Measurements from ENCODE around the gene SPSB3. TPM values are rescaled to one million over a fixed set of nuclear protein-coding genes. Genes with fewer than 3 reads are reported as not detected.
A peak's percentile ranks its signal among the peaks of the same experiment; 100 is the strongest.

Gene SPSB3
- total RNA-seq, 1 experiment from 2014 or later: 22.2 TPM

DNA sequence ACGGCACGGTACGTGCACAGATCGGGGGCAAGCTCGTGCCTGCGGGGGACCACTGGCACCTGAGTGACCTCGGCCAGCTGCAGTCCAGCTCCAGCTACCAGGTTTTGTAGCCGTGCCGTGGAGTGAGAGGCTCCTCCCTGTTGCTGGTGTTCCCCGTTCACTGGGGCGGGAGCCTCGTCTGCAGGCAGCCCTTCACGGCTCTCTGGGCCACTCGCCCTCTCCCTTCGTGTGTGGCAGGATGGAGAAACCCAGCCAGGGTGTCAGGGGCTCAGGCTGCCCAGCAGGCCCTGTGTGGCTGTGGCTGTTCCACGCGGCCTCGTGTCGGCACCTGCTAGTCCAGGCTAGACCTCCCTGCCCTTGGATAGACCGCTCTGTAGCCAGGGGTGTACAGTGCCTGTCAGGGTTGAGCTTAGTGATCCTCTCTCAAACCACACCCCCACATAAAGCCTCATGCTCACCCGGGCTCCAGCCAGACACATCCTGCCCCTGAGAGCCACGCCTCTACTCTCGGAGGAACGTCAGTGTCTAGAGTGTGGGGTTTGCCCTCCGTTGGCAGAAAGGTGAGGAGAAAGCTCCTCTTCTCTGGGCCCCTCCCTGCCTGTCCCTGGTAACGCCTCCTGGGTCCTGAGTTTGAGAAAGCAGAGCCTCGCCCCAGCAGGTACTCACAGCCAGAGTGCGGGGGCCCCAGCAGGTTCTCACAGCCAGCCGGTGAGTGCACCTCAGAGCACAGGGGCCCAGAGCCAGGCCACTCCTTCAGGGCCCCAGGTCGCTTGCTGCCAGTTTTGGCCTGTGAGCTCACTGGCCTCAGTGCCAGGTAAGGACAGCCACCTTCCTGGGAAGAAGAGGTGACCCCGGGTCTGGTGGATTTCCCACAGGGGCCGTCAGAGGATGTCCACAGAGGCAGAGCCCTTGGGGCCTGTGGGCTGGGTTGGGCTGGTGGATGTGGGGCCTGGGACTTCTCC, 38.7 kb downstream of the SPSB3 start:
- H3K27me3 Mint-ChIP-seq (ENCODE audit: insufficient read depth, unreplicated experiment): no peaks in the 10 kb centered on the region
- peaks cover 34% of the 10 kb centered on the region for H3K4me1 Mint-ChIP-seq (ENCODE audit: insufficient read depth, unreplicated experiment)
- peak; percentile 76 for DNase-seq (ENCODE audit: unreplicated experiment)
- no peaks in the 10 kb centered on the region for H3K9me3 Mint-ChIP-seq (ENCODE audit: unreplicated experiment)
- no peak overlapping the region for H3K27ac Mint-ChIP-seq (ENCODE audit: low read depth, unreplicated experiment)
- peaks cover 29% of the 10 kb centered on the region for H3K36me3 Mint-ChIP-seq (ENCODE audit: insufficient read depth, unreplicated experiment)
- intact Hi-C loops (cut with micrococcal nuclease): loop anchor here (2.0 kb wide), 1 partner anchor 27 kb away; the partner anchor contains the start of gene NME3
- ChIA-PET CTCF (interaction anchor here (1.2 to 1.8 kb wide), 3 partner anchors 19 to 38 kb away, joined by 5 to 7 read pairs (median 5); partner anchors contain the start of gene MAPK8IP3), POLR2A (interaction anchor here (0.6 to 5.3 kb wide), 10 partner anchors 11 to 132 kb away, joined by 3 to 95 read pairs (median 6); partner anchors contain the start of genes EME2, FAHD1, HAGH and JPT2)
- BruUV-seq (replicated peaks): no TSS peak
- H3K4me3 Mint-ChIP-seq (ENCODE audit: unreplicated experiment): peak overlapping the region; percentile 25
- TF ChIP-seq, protein P1, sequence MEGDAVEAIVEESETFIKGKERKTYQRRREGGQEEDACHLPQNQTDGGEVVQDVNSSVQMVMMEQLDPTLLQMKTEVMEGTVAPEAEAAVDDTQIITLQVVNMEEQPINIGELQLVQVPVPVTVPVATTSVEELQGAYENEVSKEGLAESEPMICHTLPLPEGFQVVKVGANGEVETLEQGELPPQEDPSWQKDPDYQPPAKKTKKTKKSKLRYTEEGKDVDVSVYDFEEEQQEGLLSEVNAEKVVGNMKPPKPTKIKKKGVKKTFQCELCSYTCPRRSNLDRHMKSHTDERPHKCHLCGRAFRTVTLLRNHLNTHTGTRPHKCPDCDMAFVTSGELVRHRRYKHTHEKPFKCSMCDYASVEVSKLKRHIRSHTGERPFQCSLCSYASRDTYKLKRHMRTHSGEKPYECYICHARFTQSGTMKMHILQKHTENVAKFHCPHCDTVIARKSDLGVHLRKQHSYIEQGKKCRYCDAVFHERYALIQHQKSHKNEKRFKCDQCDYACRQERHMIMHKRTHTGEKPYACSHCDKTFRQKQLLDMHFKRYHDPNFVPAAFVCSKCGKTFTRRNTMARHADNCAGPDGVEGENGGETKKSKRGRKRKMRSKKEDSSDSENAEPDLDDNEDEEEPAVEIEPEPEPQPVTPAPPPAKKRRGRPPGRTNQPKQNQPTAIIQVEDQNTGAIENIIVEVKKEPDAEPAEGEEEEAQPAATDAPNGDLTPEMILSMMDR (IDR thresholded peaks at IDR 0.05; ENCODE audit: unreplicated experiment): no peak

GRCh38 chr16:1741553-1742165, 40.7 kb downstream of the SPSB3 start:
- H3K36me3 Mint-ChIP-seq (ENCODE audit: insufficient read depth, unreplicated experiment): peaks cover 20% of the 10 kb centered on the region
- ChIA-PET POLR2A (interaction anchor here (0.6 kb wide), 1 partner anchor 36 kb away, joined by 3 read pairs; the partner anchor contains the start of gene MAPK8IP3), CTCF (interaction anchor here (0.6 kb wide), 1 partner anchor 299 kb away, joined by 3 read pairs; no protein-coding TSS in a partner anchor)
- no peaks in the 10 kb centered on the region for H3K9me3 Mint-ChIP-seq (ENCODE audit: unreplicated experiment)
- H3K27ac Mint-ChIP-seq (ENCODE audit: low read depth, unreplicated experiment): no peak overlapping the region
- no TSS peak for BruUV-seq (replicated peaks)
- H3K4me1 Mint-ChIP-seq (ENCODE audit: insufficient read depth, unreplicated experiment): peaks cover 27% of the 10 kb centered on the region
- H3K4me3 Mint-ChIP-seq (ENCODE audit: unreplicated experiment): no peak overlapping the region
- H3K27me3 Mint-ChIP-seq (ENCODE audit: insufficient read depth, unreplicated experiment): no peaks in the 10 kb centered on the region
- TF ChIP-seq, protein P1 (IDR thresholded peaks at IDR 0.05; ENCODE audit: unreplicated experiment): no peak
- DNase-seq (ENCODE audit: unreplicated experiment): no peak
- intact Hi-C loops (cut with micrococcal nuclease): no loop called here

DNA sequence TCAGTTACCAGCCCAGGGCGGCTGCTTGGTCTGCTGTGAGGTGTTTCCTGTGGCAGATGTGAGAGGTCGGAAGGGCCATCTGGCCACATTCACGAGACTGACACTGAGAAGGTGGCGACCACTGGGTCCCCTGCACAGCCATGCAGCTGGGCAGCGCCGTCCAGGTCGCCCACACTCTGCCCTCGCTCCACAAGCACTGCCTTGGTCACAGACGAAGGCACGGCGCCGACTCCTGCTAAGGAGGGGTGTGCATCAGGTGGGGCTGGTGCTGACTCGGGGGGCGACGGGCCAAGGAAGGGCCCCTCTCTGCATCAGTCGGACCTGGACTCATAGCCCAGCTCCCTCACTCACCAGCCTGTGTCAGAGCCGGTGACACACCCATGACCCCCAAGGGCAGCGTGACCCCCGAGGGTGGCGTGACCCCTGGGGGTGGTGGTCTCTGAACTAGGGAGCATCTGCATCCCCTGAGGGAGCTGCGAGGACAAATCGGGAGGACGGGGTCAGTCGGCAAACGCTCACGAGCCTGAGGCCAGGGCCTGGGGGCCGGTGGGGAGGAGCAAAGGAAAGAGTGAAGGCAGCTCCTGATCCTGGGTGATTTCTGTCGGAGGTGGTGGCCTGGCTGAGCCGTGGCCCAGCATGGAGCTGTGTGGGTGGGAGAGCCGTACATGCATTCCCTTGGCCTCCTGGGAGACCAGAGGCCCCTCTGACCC, 41.4 kb downstream of the SPSB3 start:
- no peak overlapping the region for H3K4me3 Mint-ChIP-seq (ENCODE audit: unreplicated experiment)
- H3K9me3 Mint-ChIP-seq (ENCODE audit: unreplicated experiment): no peaks in the 10 kb centered on the region
- no TSS peak for BruUV-seq (replicated peaks)
- DNase-seq (ENCODE audit: unreplicated experiment): no peak
- peaks cover 16% of the 10 kb centered on the region for H3K36me3 Mint-ChIP-seq (ENCODE audit: insufficient read depth, unreplicated experiment)
- no peak overlapping the region for H3K27ac Mint-ChIP-seq (ENCODE audit: low read depth, unreplicated experiment)
- H3K27me3 Mint-ChIP-seq (ENCODE audit: insufficient read depth, unreplicated experiment): no peaks in the 10 kb centered on the region
- ChIA-PET POLR2A (no interaction called here), CTCF (no interaction called here)
- TF ChIP-seq, protein P1 (IDR thresholded peaks at IDR 0.05; ENCODE audit: unreplicated experiment): no peak
- intact Hi-C loops (cut with micrococcal nuclease): no loop called here
- peaks cover 21% of the 10 kb centered on the region for H3K4me1 Mint-ChIP-seq (ENCODE audit: insufficient read depth, unreplicated experiment)
